Measurements from ENCODE around the gene PAX9. TPM values are rescaled to one million over a fixed set of nuclear protein-coding genes. Genes with fewer than 3 reads are reported as not detected.
A peak's percentile ranks its signal among the peaks of the same experiment; 100 is the strongest.

The PAX9 gene
- total and polyA plus RNA-seq, 2 of the 13 experiments (the other 11 are each of a cell fraction or from before 2014, with no cell fraction given), result 0.03 TPM; not detected in 1

GRCh38 chr14:36726128-36726527, 64.5 kb downstream of the PAX9 start:
- Histone ChIP-seq H3K36me3 (replicated peaks in 1 of 2; ENCODE audit: control insufficient read depth in 1 of 2, insufficient read depth in 2 of 2, low read length in 2 of 2) (no peaks in the 10 kb centered on the region), H3K4me2 (ENCODE audit: low read depth, low read length) (no peak overlapping the region), H4K20me1 (ENCODE audit: insufficient read depth, low read length) (no peaks in the 10 kb centered on the region), H3K4me3 (replicated peaks in 1 of 3; ENCODE audit: insufficient read depth in 1 of 3, low read depth in 2 of 3, low read length in 3 of 3) (no peak overlapping the region), H3K9me3 (ENCODE audit: low read length) (no peaks in the 10 kb centered on the region), H3K4me1 (ENCODE audit: insufficient read depth, low read length) (no peaks in the 10 kb centered on the region), H2AFZ (ENCODE audit: low read length) (no peak overlapping the region), H3K9ac (ENCODE audit: insufficient read depth, low read depth, low read length) (no peak overlapping the region), H3K27ac (ENCODE audit: extremely low read length, insufficient read depth, low read length) (no peak overlapping the region), H3K27me3 (ENCODE audit: control insufficient read depth in 1 of 2, insufficient read depth in 2 of 2, low read length in 2 of 2) (no peaks in the 10 kb centered on the region), H3K79me2 (ENCODE audit: insufficient read depth, low read length) (no peaks in the 10 kb centered on the region)
- intact Hi-C loops (cut with micrococcal nuclease; ENCODE audit: unreplicated experiment), result no loop called here
- ATAC-seq (peak; percentile 44; the same call in 1 of the 3 replicates), FAIRE-seq (no peak), DNase-seq (ENCODE audit: low spot score) (no peak)
- in situ Hi-C loops (cut with HindIII; ENCODE audit: extremely low pct_ligation_motif_present, low pct_unique_long_range_greater_than_20kb), result no loop called here
- WGBS (ENCODE audit: low lambda C conversion rate), result 63% methylated on average over 3 of the region's 3 CpGs
- ChIA-PET POLR2A (no interaction called here), CTCF (ENCODE audit: low intra/inter-chr PET ratio, low total read pairs) (no interaction called here)
- BruUV-seq (replicated peaks), result no TSS peak
- TF ChIP-seq ZNF34 (CRISPR knock-in tag; IDR thresholded peaks at IDR 0.05; ENCODE audit: borderline replicate concordance), result no peak
- no peak for TF ChIP-seq ATAD3A (CRISPR knock-in tag; IDR thresholded peaks at IDR 0.05)
- no peak for TF ChIP-seq MAFK (conservative IDR thresholded peaks at IDR 0.05 in 1 of 2, IDR thresholded peaks at IDR 0.05 in 1 of 2; ENCODE audit: low read length in 2 of 2)
- TF ChIP-seq KLF15 (CRISPR knock-in tag; IDR thresholded peaks at IDR 0.05; ENCODE audit: borderline replicate concordance), result no peak
- TF ChIP-seq ZNF770 (CRISPR knock-in tag; IDR thresholded peaks at IDR 0.05), result no peak
- no peak for TF ChIP-seq ARNT2 (CRISPR knock-in tag; IDR thresholded peaks at IDR 0.05; ENCODE audit: low read depth)
- TF ChIP-seq FOXO1 (CRISPR knock-in tag; IDR thresholded peaks at IDR 0.05), result no peak
- no peak for TF ChIP-seq HOXA7 (CRISPR knock-in tag; IDR thresholded peaks at IDR 0.05)
- no peak for TF ChIP-seq GPN1 (CRISPR knock-in tag; IDR thresholded peaks at IDR 0.05; ENCODE audit: borderline replicate concordance)
- no peak for TF ChIP-seq ZNF296 (CRISPR knock-in tag; conservative IDR thresholded peaks at IDR 0.05)
- TF ChIP-seq STAT6 (CRISPR knock-in tag; IDR thresholded peaks at IDR 0.05; ENCODE audit: borderline replicate concordance), result no peak
- TF ChIP-seq PAXIP1 (CRISPR knock-in tag; conservative IDR thresholded peaks at IDR 0.05), result no peak
- TF ChIP-seq ZNF275 (CRISPR knock-in tag; IDR thresholded peaks at IDR 0.05; ENCODE audit: borderline replicate concordance), result no peak
- TF ChIP-seq MXD1 (CRISPR knock-in tag; IDR thresholded peaks at IDR 0.05), result no peak
- TF ChIP-seq GATAD2A (CRISPR knock-in tag; IDR thresholded peaks at IDR 0.05), result no peak
- no peak for TF ChIP-seq RELA (CRISPR knock-in tag; IDR thresholded peaks at IDR 0.05)

All from HepG2 (cell line).